NB4 (cell line): ENCODE measurements around the gene ZNF500.

Experiments used
- CTCF ChIP-seq: IDR thresholded peaks from one replicate; pipeline ENCODE4 v1.5.1; 2012; ENCODE audit warnings: low read depth, low read length
- POLR2A ChIP-seq: IDR thresholded peaks from 2 replicates; pipeline ENCODE4 v1.6.1; 2011; ENCODE audit warnings: mild to moderate bottlenecking; ENCODE audit not compliant: insufficient read length; ENCODE audit errors: extremely low read depth

- TF ChIP-seq CTCF (no peak), POLR2A (no peak)
Observed at GRCh38 chr16:4755687-4756086, 11.3 kb downstream of the ZNF500 start.
